NCI-H2196 treated with DMSO at 0.1 percent for 48 hours (cell line): ENCODE measurements around the gene CUL3.

ENCODE experiments used
- DNase-seq: peaks from one replicate; lab custom pipeline; 2025; ENCODE audit not compliant: unreplicated experiment; lab: John Stamatoyannopoulos, UW

The CUL3 gene

GRCh38 chr2:224432003-224432579, 153.1 kb downstream of the CUL3 start:
- no peak for DNase-seq

GRCh38 chr2:224429441-224429810, 155.7 kb downstream of the CUL3 start:
- no peak for DNase-seq

GRCh38 chr2:224428787-224429440, 156.2 kb downstream of the CUL3 start:
- no peak for DNase-seq

GRCh38 chr2:224427471-224427870, 157.7 kb downstream of the CUL3 start:
- no peak for DNase-seq

GRCh38 chr2:224426656-224427055, 158.5 kb downstream of the CUL3 start:
- no peak for DNase-seq

GRCh38 chr2:224421065-224421464, 164.1 kb downstream of the CUL3 start:
- DNase-seq = no peak
